ENCODE results near the gene AGL.
A peak's percentile ranks its signal among the peaks of the same experiment; 100 is the strongest.
"Not testable (repeated sequence)": the region's sequence is repeated elsewhere in the genome, so short reads cannot be mapped to it uniquely, and the experiment has no call there.

Gene AGL

DNA sequence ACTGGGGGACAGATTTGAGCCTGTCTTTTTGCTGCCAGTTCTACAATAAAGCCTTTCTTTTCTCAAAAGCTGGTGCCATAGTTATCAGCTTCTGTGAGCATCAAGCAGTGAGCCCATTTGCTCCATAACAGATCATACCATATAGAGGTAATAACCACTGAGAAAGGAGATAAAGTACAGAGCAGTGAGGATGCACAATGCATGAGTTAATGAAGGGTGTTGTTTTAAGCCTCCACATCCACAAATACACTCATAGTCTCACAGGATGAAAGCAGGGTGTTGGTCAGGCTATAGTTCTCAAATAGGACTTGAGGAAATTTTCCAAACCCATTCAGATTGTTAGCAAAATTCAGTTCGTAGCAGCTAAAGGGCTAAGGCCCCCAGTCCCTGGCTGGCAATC, 94.0 kb downstream of the AGL start:
- no peak for DNase-seq

DNA sequence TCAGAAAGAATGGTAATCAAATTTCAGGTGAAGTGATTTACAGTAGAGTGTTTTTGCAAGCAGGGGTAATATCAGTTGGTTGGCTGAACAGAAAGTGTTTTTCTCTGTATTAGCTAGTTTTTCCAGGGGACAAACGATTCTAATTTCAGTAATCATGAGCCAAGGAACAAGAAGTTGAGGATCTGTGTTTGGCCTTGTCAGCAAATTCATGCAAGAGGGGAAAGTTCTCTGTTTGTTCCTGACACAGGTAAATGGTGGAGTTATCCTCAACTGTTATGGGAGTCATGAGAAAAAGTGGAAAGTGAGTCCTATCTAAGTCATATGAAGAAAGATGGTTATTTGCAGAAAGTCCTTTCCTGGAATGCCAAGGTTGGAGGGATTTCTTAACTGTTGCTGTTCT, 95.0 kb downstream of the AGL start:
- DNase-seq, result no peak

DNA sequence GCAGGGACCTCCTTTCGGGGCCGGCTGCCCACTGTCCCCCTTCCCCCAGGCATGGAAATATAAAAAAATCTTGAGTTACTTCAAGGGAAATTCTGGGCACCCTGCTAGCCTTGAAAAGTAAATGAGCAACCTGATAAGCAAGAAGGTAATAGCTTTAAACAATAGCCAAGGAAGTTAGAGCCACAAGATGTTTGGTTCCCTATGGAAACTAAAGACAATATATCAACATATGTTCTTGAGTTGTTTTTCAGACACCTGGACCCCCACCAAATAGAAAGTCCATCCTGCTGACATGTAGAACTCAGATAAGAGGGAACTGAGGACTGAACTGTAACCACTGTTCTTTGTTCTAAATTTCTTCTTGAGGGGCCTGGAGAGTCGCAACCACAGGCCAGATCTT, 100.3 kb downstream of the AGL start:
- DNase-seq, result no peak

DNA sequence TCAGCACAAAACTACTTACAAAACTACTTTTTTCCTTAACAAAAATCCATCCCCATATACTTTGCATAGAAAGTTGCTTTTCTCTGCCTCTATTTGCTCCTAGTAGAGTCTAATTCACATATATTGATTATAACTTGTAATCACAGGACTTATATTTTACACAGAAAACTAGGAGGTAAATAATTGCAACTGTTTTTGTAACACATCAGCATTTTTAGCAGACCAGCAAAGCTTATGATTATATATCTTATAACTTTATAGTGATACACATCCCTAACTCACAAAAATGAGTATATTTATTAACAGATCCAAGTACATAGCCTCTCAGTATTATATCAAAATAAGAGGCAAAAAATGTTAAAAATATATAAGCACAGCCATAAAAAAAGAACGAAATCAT, 102.4 kb downstream of the AGL start:
- DNase-seq, result no peak

DNA sequence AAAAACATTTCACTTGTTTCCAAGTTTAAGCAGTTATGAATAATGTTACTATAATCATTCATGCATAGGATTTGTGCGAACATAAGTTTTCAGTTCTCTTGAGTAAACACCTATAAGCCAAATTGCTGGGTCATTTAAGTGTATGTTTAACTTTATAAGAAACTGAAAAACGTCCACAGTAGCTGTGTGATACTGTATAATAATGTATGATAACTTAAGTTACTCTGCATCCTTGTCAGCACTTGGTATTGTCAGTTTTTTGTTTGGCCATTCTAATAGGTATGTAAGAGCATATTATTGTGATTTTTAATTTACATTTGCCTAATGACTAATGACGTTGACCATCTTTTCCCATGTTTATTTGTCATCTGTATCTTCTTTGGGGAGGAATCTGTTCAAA, 105.2 kb downstream of the AGL start:
- no peak for DNase-seq

DNA sequence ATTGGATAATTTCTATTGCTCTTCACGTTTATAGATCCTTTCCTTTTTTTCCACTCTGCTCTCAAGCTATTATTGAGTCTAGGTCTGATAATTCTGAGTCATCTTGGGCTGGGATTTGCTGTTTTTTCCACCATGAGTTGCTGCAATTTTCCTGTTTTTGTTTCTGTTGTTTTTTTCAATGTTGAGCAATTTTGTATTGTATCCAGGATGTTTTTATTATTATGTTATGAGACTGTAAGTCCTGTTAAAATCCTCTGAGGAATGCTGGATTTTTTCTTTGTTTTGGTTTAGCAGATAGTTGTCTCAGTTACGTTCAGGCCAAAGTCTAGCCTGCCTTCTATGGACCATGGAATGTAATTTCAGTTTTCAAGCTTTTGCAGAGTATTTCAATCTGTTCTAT, 106.6 kb downstream of the AGL start:
- no peak for DNase-seq

DNA sequence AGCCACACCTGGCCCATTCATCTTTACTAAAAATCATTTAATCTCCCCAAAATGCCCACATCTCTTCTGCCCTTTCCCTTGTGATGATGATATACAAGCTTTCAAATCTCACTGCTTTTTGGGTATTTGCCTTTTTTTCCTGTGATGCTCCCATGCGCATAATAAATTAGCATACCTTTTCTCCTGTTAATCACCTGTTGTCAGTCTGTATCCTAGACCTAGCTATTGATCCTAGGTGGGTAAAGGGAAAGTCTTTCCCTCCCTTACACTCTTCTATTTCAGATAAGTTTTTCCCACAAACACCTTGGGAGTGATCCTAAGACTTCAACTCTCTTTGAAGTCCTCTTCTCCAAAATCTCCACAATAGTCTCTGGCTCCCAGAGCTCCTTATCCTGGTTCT, 107.7 kb downstream of the AGL start:
- DNase-seq, result no peak

DNA sequence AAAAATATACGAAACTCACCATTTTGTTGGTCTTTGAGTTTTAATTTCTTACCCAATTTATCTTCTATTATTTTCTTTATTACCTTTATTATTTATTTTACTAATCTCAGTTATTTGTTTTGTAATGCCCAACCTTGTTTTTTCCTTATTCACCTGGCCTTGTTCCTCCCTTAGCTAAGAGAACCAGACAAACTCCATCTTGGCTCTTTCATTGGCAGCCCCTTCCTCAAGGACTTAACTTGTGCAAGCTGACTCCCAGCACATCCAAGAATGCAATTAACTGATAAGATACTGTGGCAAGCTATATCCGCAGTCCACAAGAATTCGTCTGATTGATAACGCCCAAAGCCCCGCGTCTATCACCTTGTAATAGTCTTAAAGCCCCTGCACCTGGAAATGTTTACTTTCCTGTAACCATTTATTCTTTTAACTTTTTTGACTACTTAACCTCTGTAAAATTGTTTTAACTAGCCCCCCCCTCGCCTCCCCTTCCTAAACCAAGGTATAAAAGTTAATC, 109.1 kb downstream of the AGL start:
- DNase-seq, result not testable (repeated sequence)

DNA sequence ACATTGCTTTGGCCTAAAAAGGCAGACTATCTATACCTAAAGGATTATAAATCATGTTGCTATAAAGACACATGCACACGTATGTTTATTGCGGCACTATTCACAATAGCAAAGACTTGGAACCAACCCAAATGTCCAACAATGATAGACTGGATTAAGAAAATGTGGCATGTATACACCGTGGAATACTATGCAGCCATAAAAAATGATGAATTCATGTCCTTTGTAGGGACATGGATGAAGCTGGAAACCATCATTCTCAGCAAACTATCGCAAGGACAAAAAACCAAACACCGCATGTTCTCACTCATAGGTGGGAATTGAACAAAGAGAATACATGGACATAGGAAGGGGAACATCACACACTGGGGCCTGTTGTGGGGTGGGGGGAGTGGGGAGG, 110.1 kb downstream of the AGL start:
- not testable (repeated sequence) for DNase-seq

DNA sequence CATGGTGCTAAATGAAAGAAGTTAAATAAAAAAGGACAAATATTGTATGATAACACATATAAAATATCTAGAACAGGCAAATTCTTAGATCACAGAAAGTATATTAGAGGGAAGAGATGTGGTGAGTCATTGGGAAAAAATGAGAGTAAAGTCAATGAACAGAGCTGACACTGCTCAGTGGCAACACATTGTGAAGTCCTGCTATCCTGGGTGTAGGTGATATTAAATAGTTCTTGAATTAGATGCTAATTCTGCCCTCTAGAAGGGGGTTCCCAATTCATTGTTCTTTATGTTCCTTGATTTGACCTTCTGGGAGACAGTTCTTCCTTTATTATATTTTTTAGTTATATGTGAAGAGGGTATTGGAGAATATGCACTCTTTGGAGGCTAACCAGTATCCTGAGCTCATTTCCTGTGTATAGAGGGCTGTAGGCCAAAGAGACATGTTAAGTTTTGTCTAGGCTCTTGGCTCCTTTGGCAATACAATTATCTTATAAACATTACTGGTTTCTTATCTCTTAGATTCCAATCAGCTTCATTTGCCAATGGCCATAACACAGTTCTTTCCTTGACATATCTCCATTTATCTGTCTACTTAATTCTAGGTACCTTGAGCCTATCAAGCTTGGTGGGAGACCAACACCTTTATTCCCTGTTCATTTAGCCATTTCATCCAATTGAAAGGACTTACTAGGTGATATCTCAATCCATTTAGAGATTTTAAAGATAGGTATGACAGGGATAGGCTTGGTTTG, 113.1 kb downstream of the AGL start:
- no peak for DNase-seq

DNA sequence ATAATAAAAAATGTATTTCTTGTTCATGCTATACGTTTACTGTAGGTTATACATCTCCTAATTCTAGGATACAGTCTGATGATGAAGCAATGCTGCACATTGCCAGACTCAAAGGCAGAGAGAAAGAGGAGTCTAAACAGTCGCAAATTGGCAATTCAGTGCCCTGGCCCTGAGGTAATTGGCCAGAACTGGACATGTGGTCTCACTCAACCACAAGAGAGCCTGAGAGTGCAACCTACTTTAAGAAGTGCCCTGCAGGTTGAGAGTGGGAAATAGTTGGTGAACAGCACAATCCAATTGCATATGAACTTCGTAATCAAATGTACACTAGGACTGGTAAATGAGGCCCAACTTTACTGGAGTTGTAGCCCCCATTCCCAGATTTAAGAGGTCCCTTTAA, 114.6 kb downstream of the AGL start:
- DNase-seq, result no peak

DNA sequence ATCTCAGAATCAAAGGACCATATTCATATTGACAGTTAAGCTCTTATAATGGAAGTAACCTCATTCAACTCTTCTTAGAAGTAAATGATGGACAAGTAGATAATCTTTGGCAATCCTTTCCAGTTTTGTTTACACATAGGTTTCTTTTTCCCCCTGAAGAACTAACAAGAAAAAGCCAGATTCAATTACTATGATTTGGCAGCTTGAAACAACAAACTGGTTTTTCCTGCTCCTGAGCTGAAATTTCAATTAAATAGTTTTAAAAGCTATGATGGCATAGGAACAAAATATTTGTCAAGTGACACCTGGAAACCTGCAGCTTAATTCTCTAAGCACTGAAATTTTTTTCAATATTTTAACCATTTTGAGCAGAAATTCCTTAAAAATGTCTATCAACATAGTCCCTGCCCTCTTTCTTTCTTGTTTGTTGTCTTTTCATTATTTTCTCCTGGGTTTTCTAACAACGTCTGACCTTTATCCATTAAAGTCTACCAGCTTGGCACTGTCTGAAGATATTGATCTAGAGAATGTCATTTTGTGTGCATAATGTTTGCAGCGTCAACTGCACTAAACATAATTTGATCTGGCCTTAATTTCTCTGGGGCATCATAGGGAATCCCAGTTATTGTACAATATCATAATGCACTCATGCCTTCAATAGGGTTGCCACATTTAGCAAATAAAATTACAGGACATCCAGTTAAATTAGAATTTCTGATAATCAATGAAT, 115.7 kb downstream of the AGL start:
- DNase-seq, result no peak

DNA sequence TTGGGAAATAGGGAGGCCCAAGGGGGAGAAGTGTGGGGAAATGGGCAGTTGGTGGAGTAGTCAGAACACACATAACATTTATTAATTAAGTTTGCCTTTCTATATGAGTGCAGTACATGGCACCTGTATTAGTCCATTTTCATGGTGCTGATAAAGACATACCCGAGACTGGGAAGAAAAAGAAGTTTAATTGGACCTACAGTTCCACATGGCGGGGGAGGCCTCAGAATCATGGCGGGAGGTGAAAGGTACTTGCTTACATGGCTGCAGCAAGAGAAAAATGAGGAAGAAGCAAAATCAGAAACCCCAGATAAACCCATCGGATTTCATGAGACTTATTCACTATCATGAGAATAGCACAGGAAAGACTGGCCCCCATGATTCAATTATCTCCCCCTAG, 118.1 kb downstream of the AGL start:
- DNase-seq, result no peak

DNA sequence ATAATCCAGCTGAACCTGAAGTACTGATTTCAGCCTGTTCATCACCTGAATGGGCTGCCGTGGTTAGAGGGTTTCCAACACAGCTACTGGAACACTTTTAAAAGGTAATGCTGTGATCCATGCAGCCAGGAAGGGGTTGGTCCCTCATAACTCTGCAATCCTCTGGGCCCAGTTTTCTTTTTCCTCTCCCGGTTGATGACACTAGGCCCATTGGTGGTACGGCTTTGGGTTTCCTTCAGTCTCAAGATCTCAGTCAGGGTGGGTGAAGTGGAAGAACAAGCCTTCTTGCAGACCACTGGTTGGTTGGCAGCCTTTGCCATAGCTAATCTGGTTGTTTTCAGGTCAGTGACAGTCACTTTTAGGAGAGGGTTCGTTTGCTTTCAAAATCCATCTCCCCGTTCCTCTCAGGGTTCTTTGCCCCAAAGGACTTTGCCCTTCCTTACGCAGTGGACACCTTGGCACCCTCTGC, 119.1 kb downstream of the AGL start:
- DNase-seq, result peak in 2 of 6 experiments; percentile 25 to 26

DNA sequence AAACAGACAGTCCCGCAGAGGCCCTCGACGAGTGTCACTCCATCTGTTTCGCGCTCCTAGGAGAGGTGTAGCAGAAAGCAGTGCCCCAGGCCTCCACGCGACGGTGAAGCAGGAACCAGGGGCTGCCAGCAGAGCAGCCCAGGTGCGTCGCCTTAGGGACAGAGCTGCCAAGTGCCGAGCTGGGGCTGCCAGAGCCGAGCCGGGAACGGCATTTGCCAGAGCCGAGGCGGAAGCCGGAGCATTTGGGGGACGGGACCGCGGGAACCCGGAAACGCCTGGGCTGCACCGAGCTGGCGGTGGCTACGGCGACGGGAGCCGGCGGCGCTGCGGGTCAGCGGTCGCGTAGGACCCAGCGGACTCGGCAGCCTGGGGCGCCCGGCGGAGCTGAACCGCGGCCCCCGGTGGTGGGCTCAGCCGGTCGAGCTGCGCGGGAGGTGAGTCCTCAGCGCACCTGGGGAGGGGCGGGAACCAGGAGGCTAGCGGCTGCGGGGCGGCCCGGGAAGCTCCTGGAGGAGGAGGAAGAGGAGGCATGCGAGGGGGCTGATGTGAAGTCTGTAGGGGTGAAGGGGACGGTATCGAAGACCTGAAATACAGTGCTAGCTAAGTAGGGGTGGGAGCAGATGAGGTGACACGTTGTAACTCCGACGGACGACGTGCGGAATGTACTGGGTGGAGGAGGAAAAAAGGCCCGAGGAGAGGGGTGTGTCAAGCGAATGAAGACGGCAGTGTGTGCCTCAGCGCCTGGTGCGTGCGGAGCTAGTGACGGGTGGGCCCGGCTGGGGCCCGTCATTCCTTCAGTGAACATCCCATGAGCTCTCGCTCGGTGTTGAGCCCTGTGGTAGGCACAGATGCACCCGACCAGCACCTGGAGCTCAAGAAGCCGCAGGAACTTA, 119.8 kb downstream of the AGL start, which contains the start of gene SLC35A3:
Gene SLC35A3 (plus strand): TSS at position 268 of the 893 bp plus-strand sequence. CDS start 23,559 bp downstream, outside the sequence.
- DNase-seq, result peak; percentile 63 to 82 (median 68)

DNA sequence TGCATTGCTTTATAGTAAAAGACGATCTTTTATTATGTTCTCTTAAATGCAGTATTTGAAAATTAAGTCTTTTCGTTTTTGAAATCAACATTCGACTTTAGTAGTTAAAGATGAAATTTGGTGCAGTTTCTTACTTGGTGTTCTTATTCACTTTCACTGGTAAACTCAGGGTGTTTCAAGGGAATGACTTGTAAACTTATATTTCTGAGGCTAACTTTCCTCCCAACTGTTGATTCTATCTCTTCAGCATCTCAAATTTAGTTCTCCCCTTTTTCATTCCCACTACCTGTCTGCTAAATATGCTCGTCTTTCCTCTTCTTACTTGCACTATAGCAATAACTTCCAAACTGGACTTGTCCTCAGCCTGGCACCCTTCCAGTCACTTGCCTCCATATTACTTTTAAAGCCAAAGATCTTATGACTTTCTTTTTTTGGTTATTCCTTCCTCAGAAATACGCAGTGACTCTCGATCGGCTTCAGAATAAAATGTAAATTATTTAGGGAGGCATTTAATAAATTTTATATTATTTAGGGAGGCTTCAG, 120.6 kb downstream of the AGL start:
- no peak for DNase-seq

DNA sequence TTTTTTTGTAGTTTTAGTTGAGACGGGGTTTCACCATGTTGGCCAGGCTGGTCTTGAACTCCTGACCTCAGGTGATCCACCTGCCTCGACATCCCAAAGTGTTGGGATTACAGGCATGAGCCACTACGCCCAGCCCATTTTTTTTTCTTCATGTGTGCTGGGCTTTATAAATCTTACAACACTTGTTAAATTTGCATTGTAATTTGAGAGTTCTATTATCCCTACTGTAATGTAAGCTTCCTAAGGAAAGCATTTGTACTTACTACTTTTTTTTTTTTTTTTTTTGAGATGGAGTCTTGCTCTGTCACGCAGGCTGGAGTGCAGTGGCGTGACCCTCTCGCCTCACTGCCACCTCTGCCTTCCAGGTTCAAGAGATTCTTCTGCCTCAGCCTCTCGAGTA, 121.9 kb downstream of the AGL start:
- not testable (repeated sequence) for DNase-seq
